Dermis lymphatic vessel endothelial cell (primary cell): ENCODE measurements around the gene USP21. TPM values are rescaled to one million over a fixed set of nuclear protein-coding genes. Genes with fewer than 3 reads are reported as not detected.

ENCODE experiments used
- total RNA-seq: library from RNA; depleted of rRNA; stranded (reverse); fragments of >200 nt; gene quantifications from 2 replicates; pipeline ENCODE4 v1.2.1, GENCODE V29; 2014

Gene USP21
- 3.7 and 4.0 TPM in 2 replicates for total RNA-seq

GRCh38 chr1:161159087-161159912 is at the start of gene USP21:
TSS of gene USP21 (plus strand) at chr1:161159500. CDS start at chr1:161160641, 1,141 bp downstream.

GRCh38 chr1:161117759-161118581 is 41.3 kb upstream of the USP21 start, which contains the start of the genes NIT1 and PFDN2:
TSS of gene NIT1 (plus strand) at chr1:161118105. CDS start at chr1:161118177, 72 bp downstream.
TSS of gene PFDN2 (minus strand) at chr1:161118037. CDS start at chr1:161118026, 11 bp downstream.

GRCh38 chr1:161132410-161133219 is 26.7 kb upstream of the USP21 start, which contains the start of gene DEDD:
TSS of gene DEDD (minus strand) at chr1:161132667. CDS start at chr1:161124462, 8,205 bp downstream.

GRCh38 chr1:161153682-161154337 is 5.5 kb upstream of the USP21 start, which contains the start of gene UFC1:
TSS of gene UFC1 (plus strand) at chr1:161153978. CDS start at chr1:161153998, 20 bp downstream.

GRCh38 chr1:161165742-161166668 is 6.7 kb downstream of the USP21 start, which contains the start of gene PPOX:
TSS of gene PPOX (plus strand) at chr1:161166426. CDS start at chr1:161166848, 422 bp downstream.

GRCh38 chr1:161177112-161177935 is 18.0 kb downstream of the USP21 start, which contains the start of gene B4GALT3:
TSS of gene B4GALT3 (minus strand) at chr1:161177507. CDS start at chr1:161176060, 1,447 bp downstream.

GRCh38 chr1:161198897-161199431 is 39.7 kb downstream of the USP21 start, which contains the start of gene ADAMTS4:
TSS of gene ADAMTS4 (minus strand) at chr1:161199054. CDS start at chr1:161198627, 427 bp downstream.

GRCh38 chr1:161201836-161202712 is 42.8 kb downstream of the USP21 start, which contains the start of gene NDUFS2:
TSS of gene NDUFS2 (plus strand) at chr1:161202367. CDS start at chr1:161202386, 19 bp downstream.

GRCh38 chr1:161215076-161215475 is 55.8 kb downstream of the USP21 start, which contains the start of gene FCER1G:
TSS of gene FCER1G (plus strand) at chr1:161215295. CDS start at chr1:161215322, 27 bp downstream.

Other genes with a start within 250 kb of the USP21 start
- gene ITLN2, start 204.7 kb upstream of the USP21 start, total RNA-seq: 0.09 TPM in 1 of 2 replicates, not detected in the other
- 111 and 184 TPM in 2 replicates for gene F11R, start 138.3 kb upstream of the USP21 start, total RNA-seq
- 9.1 and 15.4 TPM in 2 replicates for gene TSTD1, start 120.5 kb upstream of the USP21 start, total RNA-seq
- 85.4 and 91.7 TPM in 2 replicates for gene USF1, start 113.5 kb upstream of the USP21 start, total RNA-seq
- not detected in 2 replicates for gene ARHGAP30, start 89.6 kb upstream of the USP21 start, total RNA-seq
- gene NECTIN4, start 69.9 kb upstream of the USP21 start, total RNA-seq: under 0.01 and 0.34 TPM in 2 replicates
- gene KLHDC9, start 61.1 kb upstream of the USP21 start, total RNA-seq: 0.95 and 1.6 TPM in 2 replicates
- 38.9 and 39.4 TPM in 2 replicates for gene PFDN2, start 41.5 kb upstream of the USP21 start, total RNA-seq
- gene NIT1, start 41.4 kb upstream of the USP21 start, total RNA-seq: 9.1 and 12.4 TPM in 2 replicates
- 43.3 and 50.0 TPM in 2 replicates for gene DEDD, start 26.8 kb upstream of the USP21 start, total RNA-seq
- 154 and 165 TPM in 2 replicates for gene UFC1, start 5.5 kb upstream of the USP21 start, total RNA-seq
- gene PPOX, start 6.9 kb downstream of the USP21 start, total RNA-seq: 11.9 and 15.5 TPM in 2 replicates
- 15.6 and 20.3 TPM in 2 replicates for gene B4GALT3, start 18.0 kb downstream of the USP21 start, total RNA-seq
- gene ADAMTS4, start 39.6 kb downstream of the USP21 start, total RNA-seq: 10.0 and 13.3 TPM in 2 replicates
- gene NDUFS2, start 42.9 kb downstream of the USP21 start, total RNA-seq: 161 and 182 TPM in 2 replicates
- 0.17 TPM in 1 of 2 replicates, not detected in the other for gene FCER1G, start 55.8 kb downstream of the USP21 start, total RNA-seq
- gene APOA2, start 64.1 kb downstream of the USP21 start, total RNA-seq: not detected in 2 replicates
- gene TOMM40L, start 66.6 kb downstream of the USP21 start, total RNA-seq: 10.2 and 10.9 TPM in 2 replicates
- gene NR1I3, start 78.7 kb downstream of the USP21 start, total RNA-seq: not detected in 2 replicates
- gene PCP4L1, start 99.2 kb downstream of the USP21 start, total RNA-seq: not detected in 2 replicates
- 1.3 and 1.7 TPM in 2 replicates for gene MPZ, start 150.5 kb downstream of the USP21 start, total RNA-seq
- 20.2 and 28.7 TPM in 2 replicates for gene SDHC, start 154.9 kb downstream of the USP21 start, total RNA-seq
- not detected in 2 replicates for gene CFAP126, start 208.4 kb downstream of the USP21 start, total RNA-seq